Brain pericyte (primary cell): Measurements from ENCODE around the gene RPL39.
"Not testable (repeated sequence)": the region's sequence is repeated elsewhere in the genome, so short reads cannot be mapped to it uniquely, and the experiment has no call there.

Source experiments
- DNase-seq: peaks from one replicate; pipeline ENCODE4 v3.0.0-alpha.2; 2012; ENCODE audit warnings: low read depth, low spot score

The RPL39 gene

GRCh38 chrX:119763181-119763580 is 28.2 kb downstream of the RPL39 start:
- DNase-seq = no peak

GRCh38 chrX:119762718-119763117 is 28.7 kb downstream of the RPL39 start:
- no peak for DNase-seq

GRCh38 chrX:119760026-119760877 is 31.2 kb downstream of the RPL39 start:
- no peak for DNase-seq

- DNase-seq = no peak
Observed at GRCh38 chrX:119759248-119759766, 32.1 kb downstream of the RPL39 start.

- DNase-seq = no peak
Observed at GRCh38 chrX:119758731-119759247, 32.6 kb downstream of the RPL39 start.

GRCh38 chrX:119757979-119758730 is 33.3 kb downstream of the RPL39 start, which contains the start of gene SOWAHD:
Gene SOWAHD (plus strand): TSS chrX:119758588. CDS start chrX:119758668, 80 bp downstream.
- no peak for DNase-seq

GRCh38 chrX:119757646-119757978 is 33.8 kb downstream of the RPL39 start:
- DNase-seq = no peak

- DNase-seq = no peak
Observed at GRCh38 chrX:119756926-119757635, 34.3 kb downstream of the RPL39 start.

- no peak for DNase-seq
Observed at GRCh38 chrX:119755981-119756533, 35.4 kb downstream of the RPL39 start.

- no peak for DNase-seq
Observed at GRCh38 chrX:119753639-119754257, 37.7 kb downstream of the RPL39 start.

GRCh38 chrX:119753001-119753400 is 38.4 kb downstream of the RPL39 start:
- DNase-seq = no peak

- not testable (repeated sequence) for DNase-seq
Observed at GRCh38 chrX:119750751-119751150, 40.7 kb downstream of the RPL39 start.

GRCh38 chrX:119750131-119750530 is 41.3 kb downstream of the RPL39 start:
- not testable (repeated sequence) for DNase-seq

GRCh38 chrX:119745283-119745848 is 46.1 kb downstream of the RPL39 start:
- DNase-seq = no peak

GRCh38 chrX:119738742-119739141 is 52.7 kb downstream of the RPL39 start:
- DNase-seq = no peak
